Right lobe of liver (tissue), 6 donors: ENCODE data around the gene SHISA8. TPM values are rescaled to one million over a fixed set of nuclear protein-coding genes. Genes with fewer than 3 reads are reported as not detected.

Source experiments
- ATAC-seq, 4 donors: fragments of 200-7000 bp; cut with Tn5 transposase; one replicate each; pipeline ENCODE4 v1.9.1; 2020; ENCODE audit warnings: mild to moderate bottlenecking in 4 of 4, moderate library complexity in 4 of 4
- DNase-seq, 3 donors: peaks; one replicate each; pipeline ENCODE4 v3.0.0-alpha.2; 2020
- H3K27ac ChIP-seq, 3 donors: fragments of 200-600 bp; one replicate each; pipeline ENCODE4 v1.8.0; 2022
- H3K27me3 ChIP-seq, 2 donors: fragments of 200-600 bp; one replicate each; pipeline ENCODE4 v1.8.0; 2022
- H3K36me3 ChIP-seq, 4 donors: fragments of 200-600 bp; sonication (generic) in 1 of 4; one replicate each; pipeline versions ENCODE4 v1.5.1 to v1.8.0; 2017 to 2022; ENCODE audit warnings: control low read depth in 1 of 4
- H3K4me1 ChIP-seq, 4 donors: fragments of 200-600 bp; sonication (generic) in 1 of 4; one replicate each; pipeline versions ENCODE4 v1.5.1 to v1.8.0; 2017 to 2022; ENCODE audit warnings: control low read depth in 1 of 4
- H3K4me3 ChIP-seq, 3 donors: fragments of 200-600 bp; one replicate each; pipeline ENCODE4 v1.8.0; 2022
- H3K9me3 ChIP-seq, 4 donors: fragments of 200-600 bp; sonication (generic) in 1 of 4; one replicate each; pipeline versions ENCODE4 v1.5.1 to v1.8.0; 2017 to 2022; ENCODE audit warnings: control low read depth in 1 of 4
- POLR2A ChIP-seq: fragments of 450-650 bp; IDR thresholded peaks from one replicate; pipeline ENCODE4 v1.6.1; 2017; ENCODE audit warnings: antibody characterized with exemption, mild to moderate bottlenecking
- WGBS: methylation state at CpG from one replicate; pipeline ENCODE4 v1.1.6; 2018; ENCODE audit warnings: low coverage, low lambda C conversion rate; ENCODE audit not compliant: insufficient coverage; ENCODE audit errors: missing lambda C conversion rate; 5-methylcytosine and 5-hydroxymethylcytosine counted together
- intact Hi-C, 2 donors: fragments of 100-400 bp; cut with DNase I; formaldehyde crosslinking; loops; one replicate each; pipeline versions ENCODE4 v1.11.2 to v1.14.1; 2022
- microRNA counts: library from miRNA; unstranded; fragments of <30 nt; microRNA quantifications from one replicate; lab custom pipeline; 2016
- microRNA-seq, 2 donors: library from miRNA; unstranded; fragments of <30 nt; microRNA quantifications; one replicate each; pipeline ENCODE4, GENCODE V29; 2019 to 2020
- small RNA-seq, 2 experiments: library from RNA; depleted of rRNA; stranded (forward); fragments of <200 nt; gene quantifications; one replicate each; pipeline ENCODE3, GENCODE V24; 2016
- total RNA-seq, 6 experiments: library from RNA; depleted of rRNA in 2 of 6; stranded (reverse); fragments of >200 nt in 2 of 6; fragmentation: NEBNext Ultra II Directional in 3 of 6; extraction: Animal tissue kit (Norgen Biotek cat#: 25700) in 3 of 6; gene quantifications; one replicate each; pipeline versions ENCODE4 v1.1.0 to v1.2.4, GENCODE V29; 2016 to 2023
- TF ChIP-seq, protein P1 (sequence below), 4 donors: fragments of 200-600 bp in 3 of 4; fragments of 450-650 bp in 1 of 4; IDR thresholded peaks; one replicate each; pipeline versions ENCODE4 v1.5.1 to v1.8.0; 2016 to 2022; ENCODE audit warnings: antibody characterized with exemption in 4 of 4, mild to moderate bottlenecking in 2 of 4
- donor health status: DM: no; HTN: yes; CAD: no.
- donor health status: DM: no; HTN: no; CAD: no.
- donor health status: DM: no; HTN: no; CAD: no.
- donor health status: DM: no; HTN: yes; CAD: no.
- donor health status: DM: no; HTN: yes; CAD: no.

The SHISA8 gene
- total RNA-seq, 6 experiments from 2014 or later = not detected

DNA sequence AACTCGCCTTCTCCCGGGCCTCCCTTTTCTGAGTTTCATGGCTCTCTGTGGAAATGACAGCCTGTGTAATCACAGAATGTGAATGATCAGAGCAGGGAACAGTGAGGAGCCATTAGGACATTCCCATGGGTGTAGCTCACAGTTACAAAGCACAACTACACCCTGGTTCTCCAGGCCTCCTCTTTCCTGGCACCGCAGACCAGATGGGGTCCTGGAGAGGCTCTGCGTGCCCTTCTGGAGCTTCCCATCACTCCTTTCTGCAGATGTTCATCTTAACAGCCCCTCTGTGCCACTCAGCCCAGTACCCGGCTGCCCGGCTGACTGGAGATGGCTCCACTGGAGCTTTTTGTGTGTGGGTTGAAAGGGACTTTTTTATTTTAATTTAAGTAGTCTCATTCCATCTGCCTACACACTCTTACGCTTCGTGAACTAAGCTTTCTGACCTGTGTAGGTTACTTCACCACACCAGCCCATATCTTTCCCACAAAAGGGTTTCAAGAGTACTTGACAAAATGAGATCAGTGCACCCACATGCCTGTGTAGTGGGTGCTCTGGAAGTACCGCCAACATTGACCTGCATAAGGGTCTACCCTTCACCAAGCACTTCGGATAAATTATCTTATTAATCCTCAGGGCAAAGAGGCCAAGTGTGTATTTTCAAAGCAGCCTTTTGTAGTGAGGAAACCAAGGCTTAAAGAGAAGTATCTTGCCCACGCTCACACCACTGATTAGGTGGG is 52.2 kb downstream of the SHISA8 start:
- Histone ChIP-seq H3K9me3 (no peaks in the 10 kb centered on the region), H3K27ac (no peak overlapping the region), H3K36me3 (peaks cover 0 to 18% (median 0%) of the 10 kb centered on the region in 4 donors), H3K4me1 (peaks cover 0 to 3% (median 0%) of the 10 kb centered on the region in 4 donors), H3K27me3 (no peaks in the 10 kb centered on the region), H3K4me3 (no peak overlapping the region)
- WGBS = 88% methylated on average over 8 of the region's 11 CpGs
- TF ChIP-seq POLR2A = no peak
- TF ChIP-seq, protein P1, sequence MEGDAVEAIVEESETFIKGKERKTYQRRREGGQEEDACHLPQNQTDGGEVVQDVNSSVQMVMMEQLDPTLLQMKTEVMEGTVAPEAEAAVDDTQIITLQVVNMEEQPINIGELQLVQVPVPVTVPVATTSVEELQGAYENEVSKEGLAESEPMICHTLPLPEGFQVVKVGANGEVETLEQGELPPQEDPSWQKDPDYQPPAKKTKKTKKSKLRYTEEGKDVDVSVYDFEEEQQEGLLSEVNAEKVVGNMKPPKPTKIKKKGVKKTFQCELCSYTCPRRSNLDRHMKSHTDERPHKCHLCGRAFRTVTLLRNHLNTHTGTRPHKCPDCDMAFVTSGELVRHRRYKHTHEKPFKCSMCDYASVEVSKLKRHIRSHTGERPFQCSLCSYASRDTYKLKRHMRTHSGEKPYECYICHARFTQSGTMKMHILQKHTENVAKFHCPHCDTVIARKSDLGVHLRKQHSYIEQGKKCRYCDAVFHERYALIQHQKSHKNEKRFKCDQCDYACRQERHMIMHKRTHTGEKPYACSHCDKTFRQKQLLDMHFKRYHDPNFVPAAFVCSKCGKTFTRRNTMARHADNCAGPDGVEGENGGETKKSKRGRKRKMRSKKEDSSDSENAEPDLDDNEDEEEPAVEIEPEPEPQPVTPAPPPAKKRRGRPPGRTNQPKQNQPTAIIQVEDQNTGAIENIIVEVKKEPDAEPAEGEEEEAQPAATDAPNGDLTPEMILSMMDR (IDR thresholded peaks at IDR 0.05) = no peak
- no peak for DNase-seq
- peak in 2 of 4 donors; percentile 11 to 18 for ATAC-seq
- intact Hi-C loops = no loop called here

DNA sequence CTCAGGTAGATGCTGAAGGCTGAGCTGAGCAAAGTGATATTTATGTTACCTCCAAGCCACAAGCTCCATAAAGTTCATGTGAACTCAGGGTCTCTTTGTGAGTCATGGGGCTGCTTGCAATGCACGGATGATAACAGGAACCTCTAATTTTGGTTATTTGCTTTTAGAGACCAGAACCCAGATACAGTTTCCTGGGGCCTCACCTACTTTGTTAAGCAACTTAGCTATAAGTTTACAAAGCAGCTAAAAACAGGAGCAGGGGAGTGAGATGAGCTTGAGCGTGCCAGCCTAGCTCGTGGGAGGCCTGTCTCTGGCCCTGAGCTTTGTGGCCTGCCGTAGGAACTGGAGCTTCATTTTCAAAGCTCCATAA is 52.7 kb downstream of the SHISA8 start:
- TF ChIP-seq, protein P1 (IDR thresholded peaks at IDR 0.05) = no peak
- TF ChIP-seq POLR2A = no peak
- DNase-seq (no peak), ATAC-seq (no peak)
- Histone ChIP-seq H3K4me1 (peaks cover 0 to 3% (median 0%) of the 10 kb centered on the region in 4 donors), H3K4me3 (no peak overlapping the region), H3K36me3 (peaks cover 0 to 12% (median 0%) of the 10 kb centered on the region in 4 donors), H3K27me3 (no peaks in the 10 kb centered on the region), H3K27ac (no peak overlapping the region), H3K9me3 (no peaks in the 10 kb centered on the region)
- 71% methylated on average over 2 of the region's 4 CpGs for WGBS
- intact Hi-C loops = no loop called here

MicroRNA genes within 50 kb of the gene (microRNA counts, 767-probe panel; counts per million panel counts)
- microRNA hsa-miR-33a-5p (lab: Ali Mortazavi, UCI) = 237 counts per million

Small RNA genes lying within 50 kb of the gene (microRNA-seq; reads per million reads assigned to microRNA genes)
- gene MIR33A = 32.1 to 52.2 reads per million in 2 donors

Small RNA genes lying within 50 kb of the gene (small RNA-seq; reads per million reads assigned to genes)
- 0.58 to 4.2 reads per million in 2 experiments for gene MIR33A

Other genes with a start within 250 kb of the SHISA8 start
- 10 to 100 TPM; 43.1 to 65.4 (median 50.1) TPM for gene SNU13, start 226.2 kb downstream of the SHISA8 start, total RNA-seq
- gene MEI1, start 215.6 kb downstream of the SHISA8 start, total RNA-seq = 1 to 10 TPM in 1 of 6 experiments, under 1 TPM in 5; 0.37 to 1.0 (median 0.60) TPM
- 1 to 10 TPM; 2.6 to 5.2 (median 3.4) TPM for gene CCDC134, start 114.4 kb downstream of the SHISA8 start, total RNA-seq
- 10 to 100 TPM; 26.7 to 63.4 (median 37.2) TPM for gene SREBF2, start 82.0 kb downstream of the SHISA8 start, total RNA-seq
- gene TNFRSF13C, start 11.7 kb upstream of the SHISA8 start, total RNA-seq = under 1 TPM in 4 of 6 experiments, not detected in 2; 0.04 to 0.22 (median 0.18) TPM
- 1 to 10 TPM in 2 of 6 experiments, under 1 TPM in 2, not detected in 2; 0.29 to 3.7 (median 1.8) TPM for gene CENPM, start 32.1 kb upstream of the SHISA8 start, total RNA-seq
- gene SEPTIN3, start 54.4 kb upstream of the SHISA8 start, total RNA-seq = under 1 TPM in 3 of 6 experiments, not detected in 3; 0.06 to 0.16 (median 0.07) TPM
- under 1 TPM; 0.12 to 0.72 (median 0.63) TPM for gene WBP2NL, start 83.7 kb upstream of the SHISA8 start, total RNA-seq
- gene NAGA, start 155.7 kb upstream of the SHISA8 start, total RNA-seq = 10 to 100 TPM; 17.6 to 27.9 (median 23.0) TPM
- gene PHETA2, start 159.2 kb upstream of the SHISA8 start, total RNA-seq = 1 to 10 TPM in 3 of 6 experiments, under 1 TPM in 3; 0.51 to 1.4 (median 0.97) TPM
- gene SMDT1, start 164.6 kb upstream of the SHISA8 start, total RNA-seq = 10 to 100 TPM in 4 of 6 experiments, 1 to 10 TPM in 2; 6.7 to 78.1 (median 60.9) TPM
- 10 to 100 TPM; 34.9 to 67.5 (median 51.6) TPM for gene NDUFA6, start 175.7 kb upstream of the SHISA8 start, total RNA-seq
- gene CYP2D6, start 215.7 kb upstream of the SHISA8 start, total RNA-seq = 100 to 1,000 TPM; 104 to 400 (median 283) TPM